Measurements from ENCODE around the gene PDE4A.

DNA sequence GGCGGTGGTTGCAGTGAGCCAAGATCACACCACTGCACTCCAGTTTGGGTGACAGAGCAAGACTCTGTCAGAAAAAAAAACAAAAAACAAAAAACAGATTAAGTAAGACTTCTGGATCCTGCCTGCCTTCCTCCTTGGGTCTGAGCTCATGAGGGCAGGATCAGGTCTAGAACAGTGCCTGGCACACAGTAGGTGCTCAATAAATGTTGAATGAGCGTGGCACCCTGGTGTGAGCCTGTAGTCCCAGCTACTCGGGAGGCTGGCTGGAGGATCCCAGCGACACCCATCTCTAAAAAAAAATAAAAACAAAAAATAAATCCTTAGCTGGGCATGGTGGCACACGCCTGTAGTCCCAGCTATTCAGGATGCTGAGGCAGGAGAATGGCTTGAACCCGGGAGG is 14.1 kb upstream of the PDE4A start:
- TF ChIP-seq POLR2AphosphoS5 (IDR thresholded peaks at IDR 0.05; ENCODE audit: low read depth, low read length): no peak
- no peak for TF ChIP-seq RFX5 (IDR thresholded peaks at IDR 0.05; ENCODE audit: borderline replicate concordance, low read depth, low read length)
- no peak for TF ChIP-seq HDAC6 (IDR thresholded peaks at IDR 0.05; ENCODE audit: low read depth, low read length)
- TF ChIP-seq, protein P1, sequence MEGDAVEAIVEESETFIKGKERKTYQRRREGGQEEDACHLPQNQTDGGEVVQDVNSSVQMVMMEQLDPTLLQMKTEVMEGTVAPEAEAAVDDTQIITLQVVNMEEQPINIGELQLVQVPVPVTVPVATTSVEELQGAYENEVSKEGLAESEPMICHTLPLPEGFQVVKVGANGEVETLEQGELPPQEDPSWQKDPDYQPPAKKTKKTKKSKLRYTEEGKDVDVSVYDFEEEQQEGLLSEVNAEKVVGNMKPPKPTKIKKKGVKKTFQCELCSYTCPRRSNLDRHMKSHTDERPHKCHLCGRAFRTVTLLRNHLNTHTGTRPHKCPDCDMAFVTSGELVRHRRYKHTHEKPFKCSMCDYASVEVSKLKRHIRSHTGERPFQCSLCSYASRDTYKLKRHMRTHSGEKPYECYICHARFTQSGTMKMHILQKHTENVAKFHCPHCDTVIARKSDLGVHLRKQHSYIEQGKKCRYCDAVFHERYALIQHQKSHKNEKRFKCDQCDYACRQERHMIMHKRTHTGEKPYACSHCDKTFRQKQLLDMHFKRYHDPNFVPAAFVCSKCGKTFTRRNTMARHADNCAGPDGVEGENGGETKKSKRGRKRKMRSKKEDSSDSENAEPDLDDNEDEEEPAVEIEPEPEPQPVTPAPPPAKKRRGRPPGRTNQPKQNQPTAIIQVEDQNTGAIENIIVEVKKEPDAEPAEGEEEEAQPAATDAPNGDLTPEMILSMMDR (IDR thresholded peaks at IDR 0.05; ENCODE audit: control extremely low read depth in 1 of 3, insufficient read depth in 1 of 3, low read depth in 1 of 3, low read length in 3 of 3): no peak
- no peak for TF ChIP-seq POLR2A (IDR thresholded peaks at IDR 0.05; ENCODE audit: control extremely low read depth in 1 of 2, low read depth in 2 of 2, low read length in 2 of 2)
- TF ChIP-seq MAFK (IDR thresholded peaks at IDR 0.05; ENCODE audit: low read depth, low read length): no peak
- no peak for TF ChIP-seq EP300 (IDR thresholded peaks at IDR 0.05; ENCODE audit: borderline replicate concordance in 1 of 2, low read depth in 2 of 2, low read length in 2 of 2)
- no peak for TF ChIP-seq CHD1 (IDR thresholded peaks at IDR 0.05; ENCODE audit: low read depth, low read length)
- TF ChIP-seq GABPA (IDR thresholded peaks at IDR 0.05; ENCODE audit: borderline replicate concordance, insufficient read depth, low read length): no peak

All from H1 (cell line).